GM12892 (cell line): ENCODE results near the gene DLGAP1.

Source experiments
- POLR2A ChIP-seq: IDR thresholded peaks from 2 replicates; pipeline ENCODE4 v1.6.1; 2011; ENCODE audit warnings: low read depth, low read length, control low read depth
- POLR2AphosphoS5 ChIP-seq: IDR thresholded peaks from 2 replicates; pipeline ENCODE4 v1.6.1; 2011; ENCODE audit warnings: low read depth, low read length, control low read depth
- TAF1 ChIP-seq: IDR thresholded peaks from 2 replicates; pipeline ENCODE4 v1.6.1; 2011; ENCODE audit warnings: low read depth, mild to moderate bottlenecking, control low read depth, low read length, borderline replicate concordance

DNA sequence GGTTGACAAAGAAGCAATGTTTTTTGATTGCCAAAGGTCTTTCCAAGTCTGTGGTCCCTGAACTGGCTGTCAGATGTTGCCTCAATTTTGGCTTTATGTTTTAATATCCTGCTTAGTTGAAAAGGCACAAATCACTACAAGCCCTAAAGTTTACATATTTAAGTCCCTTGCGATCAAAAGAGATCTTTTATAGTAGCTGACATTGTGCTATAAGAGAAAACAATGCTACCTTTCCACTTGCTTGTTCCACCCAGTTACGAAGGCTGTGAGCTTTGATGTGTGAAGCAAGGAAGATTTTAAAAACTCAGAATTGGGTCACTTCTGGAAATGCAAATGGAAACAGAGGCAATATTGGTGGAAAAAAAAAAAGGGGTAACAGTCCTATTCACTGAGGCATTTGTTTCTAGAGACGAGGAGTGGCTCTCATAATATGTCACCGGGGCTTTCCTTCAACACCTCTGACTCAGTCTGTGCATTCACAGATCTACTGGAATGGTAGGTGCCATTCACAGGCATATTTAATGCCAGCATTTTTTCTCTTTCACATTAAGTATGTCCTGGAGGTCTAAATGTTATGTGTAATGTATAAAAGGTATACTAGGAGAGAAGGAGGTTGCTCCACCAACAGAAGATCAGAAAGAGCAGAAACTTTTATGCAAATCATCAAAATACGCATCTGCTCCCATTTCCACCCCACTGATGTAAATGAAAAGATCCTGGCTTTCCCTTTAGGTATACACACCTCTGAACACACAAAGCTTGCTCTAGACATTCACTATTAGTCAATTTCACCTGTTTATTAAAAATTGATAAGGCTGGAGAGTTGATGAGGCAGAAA, 913.3 kb downstream of the DLGAP1 start:
- TF ChIP-seq POLR2AphosphoS5 (no peak), TAF1 (no peak), POLR2A (no peak)
